ENCODE results near the gene ZNF575. TPM values are rescaled to one million over a fixed set of nuclear protein-coding genes. Genes with fewer than 3 reads are reported as not detected.
"Not testable (repeated sequence)": the region's sequence is repeated elsewhere in the genome, so short reads cannot be mapped to it uniquely, and the experiment has no call there.

The ZNF575 gene
- total RNA-seq, 1 experiment from 2014 or later: 2.8 TPM

DNA sequence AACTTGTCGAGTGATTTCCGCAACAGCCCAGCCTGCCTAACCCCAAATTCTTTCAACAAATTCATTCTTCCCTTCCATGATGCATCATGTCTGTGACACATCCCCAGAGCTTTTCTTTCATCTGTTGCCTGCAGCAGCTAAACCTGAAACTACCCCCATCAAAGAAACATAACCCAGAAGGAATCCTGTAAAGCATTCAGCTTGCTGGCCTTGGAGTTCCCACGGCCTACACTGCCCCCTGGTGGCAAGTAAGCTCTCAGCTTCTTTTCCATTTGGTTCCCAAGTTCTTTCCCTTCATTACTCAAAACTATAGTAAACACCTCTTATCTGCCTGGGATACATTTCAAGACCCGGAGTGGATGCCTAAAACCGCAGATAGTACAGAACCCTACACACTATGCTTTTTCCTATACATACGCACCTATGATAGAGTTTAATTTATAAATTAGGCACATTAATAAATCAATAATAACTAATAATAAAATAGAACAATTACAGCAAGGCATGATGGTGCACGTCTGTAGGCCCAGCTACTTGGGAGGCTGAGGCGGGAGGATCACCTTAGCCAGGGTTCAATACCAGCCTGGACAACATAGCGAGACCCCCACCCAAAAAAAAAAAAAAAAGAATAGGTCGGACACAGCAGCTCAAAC lies 13.4 kb upstream of the ZNF575 start:
- BruUV-seq (replicated peaks): no TSS peak
- Mint-ChIP-seq H3K36me3 (ENCODE audit: insufficient read depth, unreplicated experiment) (peaks cover 14% of the 10 kb centered on the region), H3K9me3 (ENCODE audit: low read depth, unreplicated experiment) (no peaks in the 10 kb centered on the region), H3K27me3 (ENCODE audit: unreplicated experiment) (no peaks in the 10 kb centered on the region), H3K4me1 (ENCODE audit: low read depth, unreplicated experiment) (peaks cover 17% of the 10 kb centered on the region), H3K4me3 (ENCODE audit: low read depth, unreplicated experiment) (no peak overlapping the region), H3K27ac (ENCODE audit: unreplicated experiment) (no peak overlapping the region)
- intact Hi-C loops (cut with micrococcal nuclease; ENCODE audit: unreplicated experiment): loop anchor here (1.0 kb wide), 2 partner anchors 72 to 86 kb away; no protein-coding TSS in a partner anchor
- TF ChIP-seq, protein P1, sequence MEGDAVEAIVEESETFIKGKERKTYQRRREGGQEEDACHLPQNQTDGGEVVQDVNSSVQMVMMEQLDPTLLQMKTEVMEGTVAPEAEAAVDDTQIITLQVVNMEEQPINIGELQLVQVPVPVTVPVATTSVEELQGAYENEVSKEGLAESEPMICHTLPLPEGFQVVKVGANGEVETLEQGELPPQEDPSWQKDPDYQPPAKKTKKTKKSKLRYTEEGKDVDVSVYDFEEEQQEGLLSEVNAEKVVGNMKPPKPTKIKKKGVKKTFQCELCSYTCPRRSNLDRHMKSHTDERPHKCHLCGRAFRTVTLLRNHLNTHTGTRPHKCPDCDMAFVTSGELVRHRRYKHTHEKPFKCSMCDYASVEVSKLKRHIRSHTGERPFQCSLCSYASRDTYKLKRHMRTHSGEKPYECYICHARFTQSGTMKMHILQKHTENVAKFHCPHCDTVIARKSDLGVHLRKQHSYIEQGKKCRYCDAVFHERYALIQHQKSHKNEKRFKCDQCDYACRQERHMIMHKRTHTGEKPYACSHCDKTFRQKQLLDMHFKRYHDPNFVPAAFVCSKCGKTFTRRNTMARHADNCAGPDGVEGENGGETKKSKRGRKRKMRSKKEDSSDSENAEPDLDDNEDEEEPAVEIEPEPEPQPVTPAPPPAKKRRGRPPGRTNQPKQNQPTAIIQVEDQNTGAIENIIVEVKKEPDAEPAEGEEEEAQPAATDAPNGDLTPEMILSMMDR (IDR thresholded peaks at IDR 0.05; ENCODE audit: unreplicated experiment): peak; percentile 92
- DNase-seq: peak; percentile 92
- CTCF ChIA-PET: interaction anchor here (0.6 to 2.3 kb wide), 17 partner anchors 13 to 513 kb away, joined by 3 to 113 read pairs (median 5); partner anchors contain the start of genes IRGQ, PHLDB3, ZNF575 and ZNF576

DNA sequence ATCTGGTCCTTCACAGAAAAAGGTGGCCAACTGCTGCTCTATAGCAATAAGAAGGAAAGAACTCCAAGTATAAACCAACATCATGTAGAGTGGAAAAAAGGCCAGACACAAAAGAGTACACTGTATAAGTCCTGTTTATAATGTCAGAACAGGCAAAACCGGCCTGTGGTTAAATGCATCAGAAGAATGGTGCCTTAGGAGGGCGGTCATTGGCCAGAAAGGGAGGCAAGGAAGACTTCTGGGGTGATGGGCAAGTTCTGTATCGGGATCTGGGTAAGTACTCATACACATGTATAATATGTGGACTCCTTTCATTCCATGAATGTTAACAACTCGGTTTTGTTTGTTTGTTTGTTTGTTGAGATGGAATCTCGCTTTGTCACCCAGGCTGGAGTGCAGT lies 10.1 kb upstream of the ZNF575 start:
- H3K4me3 Mint-ChIP-seq (ENCODE audit: low read depth, unreplicated experiment): no peak overlapping the region
- intact Hi-C loops (cut with micrococcal nuclease; ENCODE audit: unreplicated experiment): no loop called here

DNA sequence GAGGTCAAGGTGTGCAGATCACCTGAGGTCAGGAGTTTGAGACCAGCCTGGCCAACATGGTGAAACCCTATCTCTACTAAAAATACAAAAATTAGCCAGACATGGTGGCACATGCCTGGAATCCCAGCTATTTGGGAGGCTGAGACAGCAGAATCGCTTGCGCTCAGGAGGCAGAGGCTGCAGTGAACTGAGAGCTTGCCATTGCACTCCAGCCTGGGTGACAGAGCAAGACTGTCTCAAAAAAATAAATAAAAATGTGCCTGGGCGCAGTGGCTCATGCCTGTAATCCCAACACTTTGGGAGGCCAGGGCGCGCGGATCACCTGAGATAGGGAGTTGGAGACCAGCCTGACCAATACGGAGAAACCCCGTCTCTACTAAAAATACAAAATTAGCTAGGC lies 9.3 kb upstream of the ZNF575 start:
- CTCF ChIA-PET: interaction anchor here (0.6 to 2.2 kb wide), 2 partner anchors 60 to 77 kb away, joined by 7 to 9 read pairs; no protein-coding TSS in a partner anchor
- H3K9me3 Mint-ChIP-seq (ENCODE audit: low read depth, unreplicated experiment); DNase-seq; H3K4me3 Mint-ChIP-seq (ENCODE audit: low read depth, unreplicated experiment); BruUV-seq (replicated peaks); H3K27ac Mint-ChIP-seq (ENCODE audit: unreplicated experiment); H3K27me3 Mint-ChIP-seq (ENCODE audit: unreplicated experiment); intact Hi-C loops (cut with micrococcal nuclease; ENCODE audit: unreplicated experiment): not testable (repeated sequence)
- peaks cover 27% of the 10 kb centered on the region for H3K4me1 Mint-ChIP-seq (ENCODE audit: low read depth, unreplicated experiment)
- H3K36me3 Mint-ChIP-seq (ENCODE audit: insufficient read depth, unreplicated experiment): peaks cover 37% of the 10 kb centered on the region

More for the DNA sequence above, 10.1 kb upstream of the ZNF575 start:
- Mint-ChIP-seq H3K27ac (ENCODE audit: unreplicated experiment) (no peak overlapping the region), H3K4me1 (ENCODE audit: low read depth, unreplicated experiment) (peaks cover 27% of the 10 kb centered on the region), H3K36me3 (ENCODE audit: insufficient read depth, unreplicated experiment) (peaks cover 37% of the 10 kb centered on the region), H3K27me3 (ENCODE audit: unreplicated experiment) (no peaks in the 10 kb centered on the region), H3K9me3 (ENCODE audit: low read depth, unreplicated experiment) (no peaks in the 10 kb centered on the region)
- TF ChIP-seq, protein P1 (IDR thresholded peaks at IDR 0.05; ENCODE audit: unreplicated experiment): no peak
- no peak for DNase-seq
- CTCF ChIA-PET: interaction anchor here (2.2 kb wide), 1 partner anchor 76 kb away, joined by 7 read pairs; no protein-coding TSS in a partner anchor
- BruUV-seq (replicated peaks): no TSS peak

DNA sequence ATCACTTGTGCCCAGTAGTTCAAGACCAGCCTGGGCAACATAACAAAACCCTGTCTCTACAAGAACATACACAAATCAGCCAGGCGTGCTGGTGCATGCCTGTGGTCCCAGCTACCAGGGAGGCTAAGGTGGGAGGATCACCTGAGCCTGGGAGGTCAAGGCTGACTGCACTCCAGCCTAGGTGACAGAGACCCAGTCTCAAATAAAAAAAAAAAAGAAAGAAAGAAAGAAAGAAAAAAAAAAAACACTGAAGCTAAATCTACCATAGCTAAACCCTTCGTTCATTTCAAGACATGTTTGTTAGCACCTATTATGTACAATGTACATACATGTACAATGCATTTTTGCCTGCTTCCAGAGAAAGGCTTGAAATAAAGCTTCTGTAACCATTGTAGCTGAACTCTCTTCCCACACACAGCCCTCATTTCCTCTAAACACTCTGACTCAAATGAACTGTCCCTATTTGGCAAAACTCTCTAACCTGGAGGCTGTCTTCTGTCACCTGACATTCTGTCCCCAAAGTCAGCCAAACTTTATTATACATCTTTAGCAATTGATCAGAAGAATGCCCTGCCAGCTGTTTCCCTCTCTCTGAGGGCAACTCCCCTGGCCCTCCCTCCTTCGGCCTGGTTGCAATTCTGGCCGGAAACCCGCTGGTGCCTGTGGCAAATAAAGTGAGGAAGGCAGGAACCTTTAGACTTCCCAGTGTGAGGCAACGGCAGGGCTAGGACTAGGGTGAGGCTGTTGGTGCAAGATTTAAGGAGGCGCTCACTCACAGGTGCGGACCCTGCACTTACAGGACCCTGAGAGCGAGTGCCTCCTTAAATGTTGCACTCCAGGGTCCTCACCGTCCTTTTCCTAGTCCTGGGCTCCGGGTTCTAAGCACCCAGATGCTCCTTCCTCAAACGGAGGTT lies 7.8 kb upstream of the ZNF575 start:
- peak overlapping the region; percentile 7 for H3K27ac Mint-ChIP-seq (ENCODE audit: unreplicated experiment)
- no peaks in the 10 kb centered on the region for H3K27me3 Mint-ChIP-seq (ENCODE audit: unreplicated experiment)
- TSS peak; percentile 17 for BruUV-seq (replicated peaks)

More for the DNA sequence above, 7.8 kb upstream of the ZNF575 start:
- TF ChIP-seq, protein P1 (IDR thresholded peaks at IDR 0.05; ENCODE audit: unreplicated experiment): no peak
- intact Hi-C loops (cut with micrococcal nuclease; ENCODE audit: unreplicated experiment): no loop called here
- peak overlapping the region; percentile 96 for H3K4me3 Mint-ChIP-seq (ENCODE audit: low read depth, unreplicated experiment)
- H3K4me1 Mint-ChIP-seq (ENCODE audit: low read depth, unreplicated experiment): peaks cover 19% of the 10 kb centered on the region
- CTCF ChIA-PET: interaction anchor here (1.0 to 2.2 kb wide), 6 partner anchors 59 to 143 kb away, joined by 3 to 7 read pairs (median 5); partner anchors contain the start of genes IRGQ and LYPD3
- DNase-seq: peak; percentile 83
- peaks cover 31% of the 10 kb centered on the region for H3K36me3 Mint-ChIP-seq (ENCODE audit: insufficient read depth, unreplicated experiment)
- no peaks in the 10 kb centered on the region for H3K9me3 Mint-ChIP-seq (ENCODE audit: low read depth, unreplicated experiment)

All from Calu3 (cell line).